LNCAP (cell line): ENCODE results near the gene FREM2.

Source experiments
- TF ChIP-seq, protein P1 (sequence below): fragments of 450-650 bp; IDR thresholded peaks from 2 replicates; pipeline ENCODE4 v1.5.1; 2017; ENCODE audit warnings: mild to moderate bottlenecking

Gene FREM2

DNA sequence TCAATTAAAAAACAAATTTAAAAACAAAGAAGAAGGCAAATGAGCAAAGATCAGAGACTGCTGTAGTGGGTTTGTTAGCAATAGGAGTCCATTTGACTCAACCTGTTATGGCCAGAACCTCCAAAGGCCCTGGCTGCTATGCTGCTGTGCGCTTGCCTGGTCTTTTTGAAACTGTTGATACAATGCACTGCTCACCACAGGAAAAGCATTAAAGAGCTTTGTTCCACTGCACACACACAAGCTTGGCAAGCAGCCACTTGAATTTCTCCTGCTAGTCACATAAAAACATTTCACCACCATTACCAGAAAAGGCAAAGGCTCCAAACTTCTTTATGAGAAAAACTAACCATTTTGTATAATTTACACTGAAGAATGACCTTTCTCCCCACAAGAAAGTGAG is 132.2 kb downstream of the FREM2 start:
- TF ChIP-seq, protein P1, sequence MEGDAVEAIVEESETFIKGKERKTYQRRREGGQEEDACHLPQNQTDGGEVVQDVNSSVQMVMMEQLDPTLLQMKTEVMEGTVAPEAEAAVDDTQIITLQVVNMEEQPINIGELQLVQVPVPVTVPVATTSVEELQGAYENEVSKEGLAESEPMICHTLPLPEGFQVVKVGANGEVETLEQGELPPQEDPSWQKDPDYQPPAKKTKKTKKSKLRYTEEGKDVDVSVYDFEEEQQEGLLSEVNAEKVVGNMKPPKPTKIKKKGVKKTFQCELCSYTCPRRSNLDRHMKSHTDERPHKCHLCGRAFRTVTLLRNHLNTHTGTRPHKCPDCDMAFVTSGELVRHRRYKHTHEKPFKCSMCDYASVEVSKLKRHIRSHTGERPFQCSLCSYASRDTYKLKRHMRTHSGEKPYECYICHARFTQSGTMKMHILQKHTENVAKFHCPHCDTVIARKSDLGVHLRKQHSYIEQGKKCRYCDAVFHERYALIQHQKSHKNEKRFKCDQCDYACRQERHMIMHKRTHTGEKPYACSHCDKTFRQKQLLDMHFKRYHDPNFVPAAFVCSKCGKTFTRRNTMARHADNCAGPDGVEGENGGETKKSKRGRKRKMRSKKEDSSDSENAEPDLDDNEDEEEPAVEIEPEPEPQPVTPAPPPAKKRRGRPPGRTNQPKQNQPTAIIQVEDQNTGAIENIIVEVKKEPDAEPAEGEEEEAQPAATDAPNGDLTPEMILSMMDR = no peak

DNA sequence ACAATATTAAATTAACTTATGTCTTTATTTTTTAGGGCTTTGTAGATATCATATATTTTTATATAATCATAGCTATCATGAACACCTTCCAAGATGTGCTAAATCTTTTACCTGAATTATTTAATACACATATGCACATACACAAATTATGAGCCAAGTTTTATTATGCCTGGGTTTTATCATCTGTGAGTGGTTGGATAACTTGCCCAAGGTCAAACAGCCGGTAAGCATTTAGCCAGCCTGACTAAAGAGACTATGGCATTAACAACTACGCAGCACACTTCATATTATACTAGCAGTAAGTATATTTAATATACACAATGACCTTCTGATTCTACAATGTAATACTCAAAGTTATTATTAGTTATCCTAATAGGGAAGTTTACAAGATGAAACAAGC is 132.7 kb downstream of the FREM2 start:
- TF ChIP-seq, protein P1 = no peak

DNA sequence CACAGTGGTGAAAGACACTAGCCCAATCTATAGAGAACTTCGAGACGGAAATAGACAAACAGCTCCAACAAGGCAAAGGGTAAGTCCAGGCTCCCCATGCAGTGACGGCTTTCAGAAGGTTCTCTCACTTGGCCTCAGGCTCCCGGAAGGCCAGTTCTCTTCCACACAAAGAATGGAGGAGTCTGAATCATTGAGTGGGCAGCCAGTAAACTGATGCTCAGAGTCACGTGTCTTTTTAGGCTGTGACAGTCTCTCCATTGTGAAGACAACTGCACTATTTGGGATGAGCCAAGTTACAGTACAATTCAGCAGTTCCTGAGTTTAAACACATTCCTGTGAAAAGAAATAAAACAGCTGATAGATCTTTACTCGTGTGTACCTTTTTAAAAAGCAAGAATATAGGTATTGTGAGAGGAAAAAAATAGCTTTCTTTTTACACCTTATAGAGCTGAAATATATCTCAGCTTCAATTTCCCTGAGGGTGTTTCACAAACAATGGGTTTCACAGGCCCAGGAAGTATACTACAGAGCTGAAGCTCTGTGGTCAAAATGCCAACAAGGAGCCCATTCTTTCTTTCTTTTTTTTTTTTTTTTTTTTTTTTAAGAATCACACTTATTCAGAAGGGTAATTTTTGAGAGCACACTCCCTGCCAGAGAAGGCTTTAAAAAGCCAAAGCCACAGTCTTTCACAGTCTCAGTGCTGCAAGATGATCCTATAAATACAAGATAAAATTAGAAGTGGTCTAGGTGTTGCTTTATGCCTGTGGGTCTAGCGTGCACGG is 135.1 kb downstream of the FREM2 start:
- TF ChIP-seq, protein P1 = no peak

DNA sequence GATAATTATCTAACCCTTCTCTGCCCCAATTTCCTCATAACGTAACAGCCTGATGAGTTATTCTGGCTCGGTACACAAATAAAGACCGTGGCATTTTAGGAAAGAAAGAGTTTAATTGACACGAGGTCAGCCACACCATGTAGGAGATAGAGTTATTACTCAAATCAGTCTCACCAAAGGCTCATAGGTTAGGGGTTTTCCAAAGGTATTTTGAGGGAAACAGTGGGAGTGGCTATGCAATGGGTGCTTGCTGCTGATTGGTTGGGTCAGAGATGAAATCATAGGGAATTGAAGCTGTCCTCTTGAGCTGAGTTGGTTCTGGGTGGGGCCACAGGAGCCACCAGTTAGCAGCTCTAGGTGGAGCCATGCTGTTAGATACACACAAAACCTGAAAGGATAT is 137.5 kb downstream of the FREM2 start:
- TF ChIP-seq, protein P1 = no peak

DNA sequence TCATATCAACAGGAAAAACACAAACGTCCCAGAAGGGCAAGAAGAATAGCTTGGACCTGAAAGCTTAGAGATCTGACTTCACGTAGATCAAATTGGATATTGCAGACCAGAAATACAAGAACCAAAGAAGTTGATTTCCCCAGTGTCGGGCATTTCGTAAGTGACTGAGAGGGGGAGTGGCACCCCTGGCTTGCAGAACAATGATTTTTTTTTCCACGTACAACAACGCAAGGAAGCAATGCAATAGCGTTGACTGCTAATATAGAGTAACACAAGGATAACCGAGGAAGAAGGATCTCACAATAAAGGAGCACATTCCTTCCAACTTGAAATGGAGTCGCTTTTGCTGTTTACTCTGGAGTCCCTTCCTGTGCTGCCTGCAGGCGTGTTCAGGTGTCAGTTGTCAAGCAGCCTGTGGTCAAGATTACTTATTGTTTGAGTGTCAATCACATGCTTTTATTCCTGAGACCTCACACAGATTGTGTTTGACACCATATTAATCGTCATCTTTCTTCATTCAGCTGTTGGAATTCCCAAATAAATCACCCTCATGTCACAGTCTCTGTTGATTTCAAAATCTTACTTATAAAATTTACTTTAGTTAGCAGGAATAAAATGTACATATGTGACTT is 139.4 kb downstream of the FREM2 start:
- TF ChIP-seq, protein P1 = no peak

DNA sequence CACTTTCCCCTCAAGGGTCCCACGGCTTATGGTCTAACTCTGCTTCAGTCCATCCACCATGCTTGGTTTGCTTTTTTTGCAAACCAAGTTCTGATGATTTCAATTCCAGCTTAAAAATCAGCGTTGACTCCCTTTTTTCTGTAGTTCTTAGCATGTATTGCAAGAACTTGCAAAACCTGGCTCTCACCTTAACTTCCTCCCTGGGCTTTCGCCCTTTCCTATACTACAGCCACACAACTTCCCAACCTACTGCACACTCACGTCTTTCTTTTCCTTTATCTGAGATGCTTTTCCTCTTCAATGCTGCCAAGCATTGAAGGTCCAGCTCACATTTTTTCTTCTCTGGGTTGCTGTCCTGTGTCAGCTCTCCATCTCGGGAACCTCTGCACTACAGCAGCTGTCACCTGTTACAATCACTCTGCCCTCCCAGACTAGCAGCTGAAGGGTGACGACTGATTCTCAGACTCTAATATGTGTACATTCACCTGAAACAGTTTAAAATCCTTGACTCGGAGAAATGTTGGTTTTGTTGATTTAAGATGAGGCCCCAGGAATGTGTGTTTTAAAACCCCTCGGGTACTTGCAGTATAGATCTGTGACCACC is 143.7 kb downstream of the FREM2 start:
- TF ChIP-seq, protein P1 = no peak

DNA sequence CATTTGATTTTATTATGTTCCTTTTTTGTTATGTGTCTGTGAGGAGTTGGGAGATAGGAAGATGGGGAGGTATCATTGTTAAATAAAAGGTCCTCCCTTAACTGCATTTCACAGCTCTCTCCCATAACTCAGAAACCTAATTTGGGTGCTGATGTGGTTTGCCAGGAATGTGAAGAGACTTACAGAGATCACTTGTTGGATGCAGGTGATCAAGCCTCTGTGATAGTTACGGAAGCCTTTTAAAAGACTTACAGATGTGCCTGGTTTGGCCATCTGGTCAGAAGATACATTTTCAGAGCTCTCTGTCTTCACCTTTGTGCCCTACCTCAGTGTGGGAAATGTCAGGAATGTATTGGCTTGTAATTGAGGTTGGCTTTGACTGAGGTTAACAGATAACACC is 157.7 kb downstream of the FREM2 start:
- TF ChIP-seq, protein P1 = no peak
